ENCODE measurements around the gene NPAS3. TPM values are rescaled to one million over a fixed set of nuclear protein-coding genes. Genes with fewer than 3 reads are reported as not detected.

The NPAS3 gene
- total and polyA plus RNA-seq, 8 donors, result 0.09 to 0.79 (median 0.56) TPM

GRCh38 chr14:33356181-33356580, 417.5 kb downstream of the NPAS3 start:
- intact Hi-C loops (cut with DNase I), result no loop called here
- no peak overlapping the region for H3K27ac ChIP-seq
- no peaks in the 10 kb centered on the region for H3K4me1 ChIP-seq
- H3K27me3 ChIP-seq, result no peaks in the 10 kb centered on the region
- no peak overlapping the region for H3K4me3 ChIP-seq
- no peak for ATAC-seq
- H3K9me3 ChIP-seq, result no peaks in the 10 kb centered on the region
- no peaks in the 10 kb centered on the region for H3K36me3 ChIP-seq
- no peak for DNase-seq
- no peak for TF ChIP-seq CTCF (IDR thresholded peaks at IDR 0.05)

GRCh38 chr14:33357225-33358010, 418.7 kb downstream of the NPAS3 start:
- no peak for TF ChIP-seq CTCF (IDR thresholded peaks at IDR 0.05)
- Histone ChIP-seq H3K9me3 (no peaks in the 10 kb centered on the region), H3K27ac (no peak overlapping the region), H3K4me1 (no peaks in the 10 kb centered on the region), H3K4me3 (no peak overlapping the region), H3K27me3 (no peaks in the 10 kb centered on the region), H3K36me3 (no peaks in the 10 kb centered on the region)
- peak in 2 of 4 donors; percentile 25 to 47 for DNase-seq
- intact Hi-C loops (cut with DNase I), result no loop called here
- peak; percentile 43 for ATAC-seq

- DNase-seq (no peak), ATAC-seq (no peak)
- TF ChIP-seq CTCF (IDR thresholded peaks at IDR 0.05), result no peak
- H3K4me3 ChIP-seq, result no peak overlapping the region
- H3K27me3 ChIP-seq, result no peaks in the 10 kb centered on the region
- intact Hi-C loops (cut with DNase I), result no loop called here
- H3K27ac ChIP-seq, result no peak overlapping the region
- no peaks in the 10 kb centered on the region for H3K4me1 ChIP-seq
- no peaks in the 10 kb centered on the region for H3K9me3 ChIP-seq
- H3K36me3 ChIP-seq, result no peaks in the 10 kb centered on the region
Measured at GRCh38 chr14:33359288-33359881, 420.7 kb downstream of the NPAS3 start.

GRCh38 chr14:33362934-33363333, 424.3 kb downstream of the NPAS3 start:
- DNase-seq (no peak), ATAC-seq (no peak)
- H3K9me3 ChIP-seq, result no peaks in the 10 kb centered on the region
- H3K4me3 ChIP-seq, result no peak overlapping the region
- no peaks in the 10 kb centered on the region for H3K4me1 ChIP-seq
- no peaks in the 10 kb centered on the region for H3K36me3 ChIP-seq
- no peaks in the 10 kb centered on the region for H3K27me3 ChIP-seq
- H3K27ac ChIP-seq, result no peak overlapping the region
- intact Hi-C loops (cut with DNase I), result no loop called here
- TF ChIP-seq CTCF (IDR thresholded peaks at IDR 0.05), result no peak

- Histone ChIP-seq H3K27me3 (no peaks in the 10 kb centered on the region), H3K9me3 (no peaks in the 10 kb centered on the region), H3K27ac (no peak overlapping the region), H3K36me3 (no peaks in the 10 kb centered on the region), H3K4me3 (no peak overlapping the region), H3K4me1 (no peaks in the 10 kb centered on the region)
- intact Hi-C loops (cut with DNase I), result no loop called here
- DNase-seq (no peak), ATAC-seq (no peak)
- no peak for TF ChIP-seq CTCF (IDR thresholded peaks at IDR 0.05)
Measured at GRCh38 chr14:33363682-33364081, 425.0 kb downstream of the NPAS3 start.

Data from left lung (tissue), 10 donors.